Sigmoid colon (tissue), 4 donors: ENCODE results near the gene TAGLN2.

Experiments
- EP300 ChIP-seq, 4 donors: sonication (generic); formaldehyde crosslinking; IDR thresholded peaks; one replicate each; pipeline ENCODE4 v1.6.1; 2017; ENCODE audit warnings: antibody characterized with exemption in 4 of 4
- POLR2A ChIP-seq, 2 donors: fragments of 450-650 bp; IDR thresholded peaks; one replicate each; pipeline ENCODE4 v1.6.1; 2016; ENCODE audit warnings: antibody characterized with exemption in 2 of 2, mild to moderate bottlenecking in 2 of 2, moderate library complexity in 2 of 2
- TF ChIP-seq, protein P1 (sequence below), 4 experiments: fragments of 450-650 bp in 3 of 4; fragments of 200-600 bp in 1 of 4; IDR thresholded peaks; one replicate each; pipeline ENCODE4 v1.5.1; 2016 to 2019; ENCODE audit warnings: antibody characterized with exemption in 4 of 4, mild to moderate bottlenecking in 3 of 4, moderate library complexity in 2 of 4

GRCh38 chr1:159879977-159880376, 45.3 kb downstream of the TAGLN2 start:
- TF ChIP-seq, protein P1, sequence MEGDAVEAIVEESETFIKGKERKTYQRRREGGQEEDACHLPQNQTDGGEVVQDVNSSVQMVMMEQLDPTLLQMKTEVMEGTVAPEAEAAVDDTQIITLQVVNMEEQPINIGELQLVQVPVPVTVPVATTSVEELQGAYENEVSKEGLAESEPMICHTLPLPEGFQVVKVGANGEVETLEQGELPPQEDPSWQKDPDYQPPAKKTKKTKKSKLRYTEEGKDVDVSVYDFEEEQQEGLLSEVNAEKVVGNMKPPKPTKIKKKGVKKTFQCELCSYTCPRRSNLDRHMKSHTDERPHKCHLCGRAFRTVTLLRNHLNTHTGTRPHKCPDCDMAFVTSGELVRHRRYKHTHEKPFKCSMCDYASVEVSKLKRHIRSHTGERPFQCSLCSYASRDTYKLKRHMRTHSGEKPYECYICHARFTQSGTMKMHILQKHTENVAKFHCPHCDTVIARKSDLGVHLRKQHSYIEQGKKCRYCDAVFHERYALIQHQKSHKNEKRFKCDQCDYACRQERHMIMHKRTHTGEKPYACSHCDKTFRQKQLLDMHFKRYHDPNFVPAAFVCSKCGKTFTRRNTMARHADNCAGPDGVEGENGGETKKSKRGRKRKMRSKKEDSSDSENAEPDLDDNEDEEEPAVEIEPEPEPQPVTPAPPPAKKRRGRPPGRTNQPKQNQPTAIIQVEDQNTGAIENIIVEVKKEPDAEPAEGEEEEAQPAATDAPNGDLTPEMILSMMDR (IDR thresholded peaks at IDR 0.05), result no peak
- TF ChIP-seq POLR2A (IDR thresholded peaks at IDR 0.05) (no peak), EP300 (IDR thresholded peaks at IDR 0.05) (no peak)
